PC-3 (cell line): ENCODE measurements around the gene DSG1.

Experiments used
- CTCF ChIP-seq: fragments of 300-600 bp; sonication (generic); conservative IDR thresholded peaks from 2 replicates; pipeline ENCODE4 v1.5.1; 2017; ENCODE audit warnings: antibody characterized with exemption, low read depth, mild to moderate bottlenecking, low read length
- EZH2 ChIP-seq: fragments of 300-600 bp; sonication (generic); IDR thresholded peaks from one replicate; pipeline ENCODE4 v1.6.1; 2017; ENCODE audit warnings: antibody characterized with exemption, mild to moderate bottlenecking, low read length; ENCODE audit not compliant: unreplicated experiment
- EZH2phosphoT487 ChIP-seq: fragments of 300-600 bp; sonication (generic); IDR thresholded peaks from 2 replicates; pipeline ENCODE4 v1.6.1; 2018; ENCODE audit warnings: mild to moderate bottlenecking, antibody characterized with exemption, low read length, borderline replicate concordance

GRCh38 chr18:31356025-31356424 is 38.1 kb downstream of the DSG1 start:
- no peak for TF ChIP-seq CTCF
- TF ChIP-seq EZH2: no peak
- TF ChIP-seq EZH2phosphoT487: no peak
